Endothelial cell (in vitro differentiated cells): ENCODE results near the gene CAPZB. TPM values are rescaled to one million over a fixed set of nuclear protein-coding genes. Genes with fewer than 3 reads are reported as not detected.

Experiments
- DNase-seq: peaks from one replicate; pipeline ENCODE4 v3.0.0; 2021; ENCODE audit warnings: low spot score
- H3K27ac Mint-ChIP-seq: one replicate; pipeline ENCODE4 v1.8.0; 2021; ENCODE audit warnings: mixed read lengths, inconsistent platforms; ENCODE audit not compliant: unreplicated experiment
- H3K27me3 Mint-ChIP-seq: one replicate; pipeline ENCODE4 v1.8.0; 2021; ENCODE audit warnings: mild to moderate bottlenecking, moderate library complexity, mixed read lengths, inconsistent platforms; ENCODE audit not compliant: unreplicated experiment
- H3K36me3 Mint-ChIP-seq: one replicate; pipeline ENCODE4 v1.8.0; 2021; ENCODE audit warnings: mild to moderate bottlenecking, low read depth, mixed read lengths, inconsistent platforms; ENCODE audit not compliant: unreplicated experiment
- H3K4me1 Mint-ChIP-seq: one replicate; pipeline ENCODE4 v1.8.0; 2021; ENCODE audit warnings: mild to moderate bottlenecking, mixed read lengths, inconsistent platforms; ENCODE audit not compliant: unreplicated experiment
- H3K4me3 Mint-ChIP-seq: one replicate; pipeline ENCODE4 v1.8.0; 2021; ENCODE audit warnings: mild to moderate bottlenecking, mixed read lengths, inconsistent platforms; ENCODE audit not compliant: unreplicated experiment
- H3K9me3 Mint-ChIP-seq: one replicate; pipeline ENCODE4 v1.8.0; 2021; ENCODE audit warnings: mixed read lengths, inconsistent platforms; ENCODE audit not compliant: unreplicated experiment
- CTCF ChIP-seq: fragments of 200-600 bp; sonication (generic); IDR thresholded peaks from one replicate; pipeline ENCODE4 v1.5.0; 2021; ENCODE audit warnings: antibody characterized with exemption; ENCODE audit not compliant: unreplicated experiment
- total RNA-seq: library from RNA; stranded (reverse); fragmentation: NEBNext Ultra II Directional; extraction: Animal tissue kit (Norgen Biotek cat#: 25700); gene quantifications from one replicate; pipeline ENCODE4 v1.2.1, GENCODE V29; 2021; ENCODE audit not compliant: unreplicated experiment

CAPZB gene
- total RNA-seq, 1 donor from 2014 or later = 414 TPM

GRCh38 chr1:19368050-19368449, 117.3 kb downstream of the CAPZB start:
- no peak overlapping the region for H3K27ac Mint-ChIP-seq
- no peak for TF ChIP-seq CTCF
- peaks cover 6% of the 10 kb centered on the region for H3K27me3 Mint-ChIP-seq
- no peak for DNase-seq
- H3K36me3 Mint-ChIP-seq = peaks cover 11% of the 10 kb centered on the region
- H3K9me3 Mint-ChIP-seq = no peaks in the 10 kb centered on the region
- H3K4me1 Mint-ChIP-seq = no peaks in the 10 kb centered on the region
- no peak overlapping the region for H3K4me3 Mint-ChIP-seq

DNA sequence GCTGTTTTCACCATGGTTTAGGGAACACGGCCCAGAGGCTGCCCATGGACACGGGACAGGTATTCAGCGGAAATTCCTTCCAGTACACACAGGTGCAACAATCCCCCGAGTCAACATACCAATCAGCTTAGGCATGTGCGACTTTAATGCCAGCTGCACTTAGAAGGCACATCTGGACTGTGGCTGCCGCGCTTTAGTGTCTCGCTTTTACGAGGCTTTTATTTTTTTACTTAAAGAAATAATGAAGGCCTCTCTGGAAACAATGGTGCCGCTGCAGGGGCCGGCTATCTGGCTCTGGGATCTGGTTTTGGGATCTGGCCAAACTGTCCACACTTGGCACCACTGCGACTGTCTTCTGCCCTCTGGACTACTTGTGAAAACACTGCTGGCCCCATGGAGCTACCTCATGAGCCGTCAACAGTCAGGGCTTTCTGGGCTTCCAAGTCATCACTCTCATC, 117.7 kb downstream of the CAPZB start:
- peaks cover 6% of the 10 kb centered on the region for H3K27me3 Mint-ChIP-seq
- peaks cover 11% of the 10 kb centered on the region for H3K36me3 Mint-ChIP-seq
- no peak overlapping the region for H3K27ac Mint-ChIP-seq
- no peak overlapping the region for H3K4me3 Mint-ChIP-seq
- H3K4me1 Mint-ChIP-seq = no peaks in the 10 kb centered on the region
- H3K9me3 Mint-ChIP-seq = no peaks in the 10 kb centered on the region
- TF ChIP-seq CTCF = no peak
- DNase-seq = no peak

GRCh38 chr1:19366599-19367536, 118.5 kb downstream of the CAPZB start:
- Mint-ChIP-seq H3K27ac (no peak overlapping the region), H3K4me1 (no peaks in the 10 kb centered on the region), H3K27me3 (peaks cover 6% of the 10 kb centered on the region), H3K9me3 (no peaks in the 10 kb centered on the region), H3K4me3 (no peak overlapping the region), H3K36me3 (peaks cover 6% of the 10 kb centered on the region)
- no peak for TF ChIP-seq CTCF
- DNase-seq = no peak

DNA sequence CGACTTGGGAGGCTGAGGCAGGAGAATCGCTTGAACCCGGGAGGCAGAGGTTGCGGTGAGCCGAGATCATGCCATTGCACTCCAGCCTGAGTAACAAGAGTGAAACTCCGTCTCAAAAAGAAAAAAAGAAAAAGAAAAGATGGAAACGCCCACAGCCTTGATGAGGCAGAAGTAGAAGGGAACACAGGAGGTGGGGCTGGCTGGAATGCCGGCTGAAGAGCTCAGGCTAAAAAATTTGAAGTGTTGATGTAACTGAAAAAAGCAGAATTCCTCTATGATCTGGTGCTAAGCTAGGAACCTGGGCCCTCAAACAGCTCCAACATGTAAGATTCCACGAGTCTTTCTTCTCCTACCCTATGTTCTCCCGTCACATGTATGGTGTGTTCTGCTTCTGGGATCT, 119.6 kb downstream of the CAPZB start:
- Mint-ChIP-seq H3K4me1 (no peaks in the 10 kb centered on the region), H3K27me3 (peaks cover 3% of the 10 kb centered on the region)

More for the DNA sequence above, 119.6 kb downstream of the CAPZB start:
- no peaks in the 10 kb centered on the region for H3K9me3 Mint-ChIP-seq
- no peak for TF ChIP-seq CTCF
- H3K27ac Mint-ChIP-seq = no peak overlapping the region
- DNase-seq = no peak
- H3K4me3 Mint-ChIP-seq = no peak overlapping the region
- peaks cover 10% of the 10 kb centered on the region for H3K36me3 Mint-ChIP-seq
